ENCODE data around the gene IMPACT. TPM values are rescaled to one million over a fixed set of nuclear protein-coding genes. Genes with fewer than 3 reads are reported as not detected.

IMPACT gene
- total RNA-seq, 2 experiments from 2014 or later = 23.8 to 26.4 TPM

- Mint-ChIP-seq H3K36me3 (no peaks in the 10 kb centered on the region), H3K27me3 (peaks cover 14% of the 10 kb centered on the region), H3K9me3 (peaks cover 2% of the 10 kb centered on the region), H3K4me1 (no peaks in the 10 kb centered on the region), H3K27ac (no peak overlapping the region), H3K4me3 (no peak overlapping the region)
- no peak for DNase-seq
Measured at GRCh38 chr18:24482821-24483220, 56.4 kb downstream of the IMPACT start.

- Mint-ChIP-seq H3K4me1 (peaks cover 2% of the 10 kb centered on the region), H3K4me3 (no peak overlapping the region), H3K9me3 (no peaks in the 10 kb centered on the region), H3K27ac (no peak overlapping the region), H3K36me3 (no peaks in the 10 kb centered on the region), H3K27me3 (peaks cover 17% of the 10 kb centered on the region)
- no peak for DNase-seq
Measured at GRCh38 chr18:24485681-24486080, 59.2 kb downstream of the IMPACT start.

GRCh38 chr18:24486684-24487083, 60.2 kb downstream of the IMPACT start:
- H3K4me3 Mint-ChIP-seq = no peak overlapping the region
- peaks cover 3% of the 10 kb centered on the region for H3K4me1 Mint-ChIP-seq
- no peak overlapping the region for H3K27ac Mint-ChIP-seq
- no peak for DNase-seq
- no peaks in the 10 kb centered on the region for H3K9me3 Mint-ChIP-seq
- H3K36me3 Mint-ChIP-seq = no peaks in the 10 kb centered on the region
- peaks cover 17% of the 10 kb centered on the region for H3K27me3 Mint-ChIP-seq

GRCh38 chr18:24488824-24489493, 62.5 kb downstream of the IMPACT start:
- H3K9me3 Mint-ChIP-seq = no peaks in the 10 kb centered on the region
- H3K27me3 Mint-ChIP-seq = peaks cover 24% of the 10 kb centered on the region
- H3K4me3 Mint-ChIP-seq = no peak overlapping the region
- peaks cover 9% of the 10 kb centered on the region for H3K4me1 Mint-ChIP-seq
- no peaks in the 10 kb centered on the region for H3K36me3 Mint-ChIP-seq
- H3K27ac Mint-ChIP-seq = no peak overlapping the region
- DNase-seq = no peak

- DNase-seq = no peak
- Mint-ChIP-seq H3K4me3 (no peak overlapping the region), H3K27ac (no peak overlapping the region), H3K27me3 (peaks cover 27% of the 10 kb centered on the region), H3K36me3 (no peaks in the 10 kb centered on the region), H3K9me3 (no peaks in the 10 kb centered on the region), H3K4me1 (peaks cover 9% of the 10 kb centered on the region)
Measured at GRCh38 chr18:24490539-24490938, 64.1 kb downstream of the IMPACT start.

- Mint-ChIP-seq H3K36me3 (no peaks in the 10 kb centered on the region), H3K27ac (no peak overlapping the region), H3K27me3 (peaks cover 30% of the 10 kb centered on the region), H3K4me1 (peaks cover 9% of the 10 kb centered on the region), H3K4me3 (no peak overlapping the region), H3K9me3 (no peaks in the 10 kb centered on the region)
- peak; percentile 9 for DNase-seq
Measured at GRCh38 chr18:24491927-24492834, 65.7 kb downstream of the IMPACT start.

- Mint-ChIP-seq H3K4me1 (peaks cover 7% of the 10 kb centered on the region), H3K36me3 (no peaks in the 10 kb centered on the region), H3K27me3 (peaks cover 18% of the 10 kb centered on the region), H3K9me3 (no peaks in the 10 kb centered on the region), H3K27ac (no peak overlapping the region), H3K4me3 (no peak overlapping the region)
- DNase-seq = no peak
Measured at GRCh38 chr18:24494586-24494985, 68.1 kb downstream of the IMPACT start.

- Mint-ChIP-seq H3K27ac (no peak overlapping the region), H3K9me3 (no peaks in the 10 kb centered on the region), H3K36me3 (no peaks in the 10 kb centered on the region), H3K4me3 (no peak overlapping the region), H3K27me3 (peaks cover 18% of the 10 kb centered on the region), H3K4me1 (peaks cover 2% of the 10 kb centered on the region)
- DNase-seq = no peak
Measured at GRCh38 chr18:24497031-24497754, 70.7 kb downstream of the IMPACT start.

GRCh38 chr18:24499814-24500213, 73.3 kb downstream of the IMPACT start:
- H3K36me3 Mint-ChIP-seq = no peaks in the 10 kb centered on the region
- DNase-seq = no peak
- no peaks in the 10 kb centered on the region for H3K9me3 Mint-ChIP-seq
- H3K4me3 Mint-ChIP-seq = no peak overlapping the region
- no peaks in the 10 kb centered on the region for H3K4me1 Mint-ChIP-seq
- H3K27me3 Mint-ChIP-seq = peaks cover 4% of the 10 kb centered on the region
- H3K27ac Mint-ChIP-seq = no peak overlapping the region

GRCh38 chr18:24500217-24500616, 73.7 kb downstream of the IMPACT start:
- H3K4me3 Mint-ChIP-seq = no peak overlapping the region
- no peaks in the 10 kb centered on the region for H3K36me3 Mint-ChIP-seq
- DNase-seq = no peak
- peaks cover 4% of the 10 kb centered on the region for H3K27me3 Mint-ChIP-seq
- no peaks in the 10 kb centered on the region for H3K4me1 Mint-ChIP-seq
- H3K9me3 Mint-ChIP-seq = no peaks in the 10 kb centered on the region
- no peak overlapping the region for H3K27ac Mint-ChIP-seq

- H3K9me3 Mint-ChIP-seq = no peaks in the 10 kb centered on the region
- H3K4me3 Mint-ChIP-seq = no peak overlapping the region
- H3K36me3 Mint-ChIP-seq = no peaks in the 10 kb centered on the region
- no peaks in the 10 kb centered on the region for H3K4me1 Mint-ChIP-seq
- H3K27ac Mint-ChIP-seq = no peak overlapping the region
- peaks cover 4% of the 10 kb centered on the region for H3K27me3 Mint-ChIP-seq
- DNase-seq = no peak
Measured at GRCh38 chr18:24500766-24501165, 74.3 kb downstream of the IMPACT start.

- Mint-ChIP-seq H3K27ac (no peak overlapping the region), H3K4me1 (no peaks in the 10 kb centered on the region), H3K27me3 (no peaks in the 10 kb centered on the region), H3K9me3 (no peaks in the 10 kb centered on the region), H3K4me3 (no peak overlapping the region), H3K36me3 (no peaks in the 10 kb centered on the region)
- DNase-seq = no peak
Measured at GRCh38 chr18:24502667-24503523, 76.4 kb downstream of the IMPACT start.

Measured in activated naive CD8-positive, alpha-beta T cell treated with anti-CD3 and anti-CD28 coated beads for 36 hours (primary cell).